ENCODE results near the gene THAP4. TPM values are rescaled to one million over a fixed set of nuclear protein-coding genes. Genes with fewer than 3 reads are reported as not detected.

The THAP4 gene
- total RNA-seq, 1 donor from 2014 or later, result 42.4 TPM

GRCh38 chr2:241637795-241638660 lies 1.1 kb upstream of the THAP4 start:
- DNase-seq (ENCODE audit: low read depth), result no peak

GRCh38 chr2:241636182-241637017 lies 558 bp downstream of the THAP4 start:
- peak overlapping the region; percentile 94 for H3K4me3 ChIP-seq (ENCODE audit: low read depth, low read length)
- TF ChIP-seq CTCF (conservative IDR thresholded peaks at IDR 0.05; ENCODE audit: low read depth, low read length), result no peak
- DNase-seq (ENCODE audit: low read depth), result no peak

More at GRCh38 chr2:241637795-241638660, 1.1 kb upstream of the THAP4 start:
- peak overlapping the region; percentile 94 for H3K4me3 ChIP-seq (ENCODE audit: low read depth, low read length)
- TF ChIP-seq CTCF (conservative IDR thresholded peaks at IDR 0.05; ENCODE audit: low read depth, low read length), result no peak

- TF ChIP-seq CTCF (conservative IDR thresholded peaks at IDR 0.05; ENCODE audit: low read depth, low read length), result no peak
- peak overlapping the region; percentile 94 for H3K4me3 ChIP-seq (ENCODE audit: low read depth, low read length)
- no peak for DNase-seq (ENCODE audit: low read depth)
These were observed 1.2 kb downstream of the THAP4 start for GRCh38 chr2:241635756-241636155.

GRCh38 chr2:241633561-241633960 lies 3.4 kb downstream of the THAP4 start:
- TF ChIP-seq CTCF (conservative IDR thresholded peaks at IDR 0.05; ENCODE audit: low read depth, low read length), result no peak
- DNase-seq (ENCODE audit: low read depth), result no peak
- no peak overlapping the region for H3K4me3 ChIP-seq (ENCODE audit: low read depth, low read length)

GRCh38 chr2:241632478-241633325 lies 4.3 kb downstream of the THAP4 start:
- no peak overlapping the region for H3K4me3 ChIP-seq (ENCODE audit: low read depth, low read length)
- no peak for TF ChIP-seq CTCF (conservative IDR thresholded peaks at IDR 0.05; ENCODE audit: low read depth, low read length)
- DNase-seq (ENCODE audit: low read depth), result no peak

GRCh38 chr2:241629762-241630435 lies 7.1 kb downstream of the THAP4 start:
- no peak overlapping the region for H3K4me3 ChIP-seq (ENCODE audit: low read depth, low read length)
- TF ChIP-seq CTCF (conservative IDR thresholded peaks at IDR 0.05; ENCODE audit: low read depth, low read length), result no peak
- peak; percentile 61 for DNase-seq (ENCODE audit: low read depth)
